Smooth muscle cell (in vitro differentiated cells): ENCODE data around the gene PALMD. TPM values are rescaled to one million over a fixed set of nuclear protein-coding genes. Genes with fewer than 3 reads are reported as not detected.

Source experiments
- DNase-seq: peaks from one replicate; lab custom pipeline; 2025; ENCODE audit not compliant: unreplicated experiment; lab: John Stamatoyannopoulos, UW
- H2AFZ ChIP-seq: fragments of 200-600 bp; sonication (generic); 2 replicates; pipeline ENCODE4 v1.6.0; 2016; ENCODE audit warnings: antibody characterized with exemption, low read depth, mild to moderate bottlenecking
- H3F3A ChIP-seq: fragments of 200-600 bp; sonication (generic); 2 replicates; pipeline ENCODE4 v1.6.0; 2017; ENCODE audit warnings: antibody characterized with exemption, low read depth
- H3K27ac ChIP-seq: fragments of 200-600 bp; sonication (generic); 2 replicates; pipeline ENCODE4 v1.5.1; 2016; ENCODE audit warnings: low read depth, mild to moderate bottlenecking
- H3K27me3 ChIP-seq: fragments of 200-600 bp; sonication (generic); 2 replicates; pipeline ENCODE4 v1.6.1; 2016; ENCODE audit warnings: low read depth, mild to moderate bottlenecking
- H3K36me3 ChIP-seq: fragments of 200-600 bp; sonication (generic); 2 replicates; pipeline ENCODE4 v1.5.1; 2016; ENCODE audit warnings: low read depth
- H3K4me1 ChIP-seq: fragments of 200-600 bp; sonication (generic); 2 replicates; pipeline ENCODE4 v1.5.1; 2016; ENCODE audit warnings: low read depth
- H3K4me2 ChIP-seq: fragments of 200-600 bp; sonication (generic); 2 replicates; pipeline ENCODE4 v1.6.0; 2016; ENCODE audit warnings: mild to moderate bottlenecking
- H3K4me3 ChIP-seq: fragments of 200-600 bp; sonication (generic); 2 replicates; pipeline ENCODE4 v1.5.1; 2016; ENCODE audit warnings: mild to moderate bottlenecking
- H3K79me2 ChIP-seq: fragments of 200-600 bp; sonication (generic); 2 replicates; pipeline ENCODE4 v1.6.0; 2016; ENCODE audit warnings: low read depth, mild to moderate bottlenecking
- H3K9ac ChIP-seq: fragments of 200-600 bp; sonication (generic); 2 replicates; pipeline ENCODE4 v1.6.0; 2016; ENCODE audit warnings: low read depth
- H3K9me3 ChIP-seq: fragments of 200-600 bp; sonication (generic); replicated peaks from 2 replicates; pipeline ENCODE4 v1.5.1; 2016; ENCODE audit warnings: low read depth
- H4K20me1 ChIP-seq: fragments of 200-600 bp; sonication (generic); 2 replicates; pipeline ENCODE4 v1.6.0; 2016; ENCODE audit warnings: low read depth
- CTCF ChIP-seq: fragments of 200-600 bp; sonication (generic); IDR thresholded peaks from 2 replicates; pipeline ENCODE4 v1.5.1; 2017; ENCODE audit warnings: borderline replicate concordance, mild to moderate bottlenecking, antibody characterized with exemption; ENCODE audit not compliant: insufficient read depth, poor library complexity, severe bottlenecking
- WGBS: methylation state at CpG from one replicate; pipeline ENCODE4 v1.1.7; 2016; ENCODE audit warnings: low lambda C conversion rate; 5-methylcytosine and 5-hydroxymethylcytosine counted together
- polyA plus RNA-seq: library from polyadenylated mRNA; unstranded; fragments of >200 nt; fragmentation: Nextera tagmentation; extraction: Ambion mirVana; gene quantifications from 2 replicates; pipeline ENCODE4 v1.2.1, GENCODE V29; 2016
- total RNA-seq: library from RNA; depleted of rRNA; stranded (reverse); fragments of >200 nt; gene quantifications from 2 replicates; pipeline ENCODE4 v1.2.3, GENCODE V29; 2014

The PALMD gene
- total RNA-seq, result 0.76 and 1.1 TPM in 2 replicates
- polyA plus RNA-seq, result 1.2 TPM in 1 of 2 replicates, not detected in the other

DNA sequence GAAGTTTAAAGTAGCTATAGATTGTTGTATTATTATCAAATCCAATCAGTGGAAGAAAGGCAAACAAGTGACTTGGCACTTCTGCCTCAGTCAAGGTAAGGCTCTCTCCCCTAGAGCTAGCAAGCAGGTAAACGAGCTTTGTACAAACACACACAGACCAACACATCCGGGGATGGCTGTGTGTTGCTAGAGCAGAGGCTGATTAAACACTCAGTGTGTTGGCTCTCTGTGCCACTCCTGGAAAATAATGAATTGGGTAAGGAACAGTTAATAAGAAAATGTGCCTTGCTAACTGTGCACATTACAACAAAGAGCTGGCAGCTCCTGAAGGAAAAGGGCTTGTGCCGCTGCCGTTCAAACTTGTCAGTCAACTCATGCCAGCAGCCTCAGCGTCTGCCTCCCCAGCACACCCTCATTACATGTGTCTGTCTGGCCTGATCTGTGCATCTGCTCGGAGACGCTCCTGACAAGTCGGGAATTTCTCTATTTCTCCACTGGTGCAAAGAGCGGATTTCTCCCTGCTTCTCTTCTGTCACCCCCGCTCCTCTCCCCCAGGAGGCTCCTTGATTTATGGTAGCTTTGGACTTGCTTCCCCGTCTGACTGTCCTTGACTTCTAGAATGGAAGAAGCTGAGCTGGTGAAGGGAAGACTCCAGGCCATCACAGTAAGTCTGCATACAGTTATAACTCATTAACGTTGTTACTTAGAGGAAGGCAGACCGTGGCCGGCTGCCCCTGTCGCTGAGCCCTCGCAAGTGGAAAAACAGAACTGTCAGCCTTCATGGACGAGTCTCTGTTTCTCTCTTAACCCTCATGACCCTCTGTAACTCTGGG lies at the start of gene PALMD:
PALMD (plus strand) TSS at position 415 of the 833 bp plus-strand sequence; CDS start at position 620, 205 bp downstream.
- Histone ChIP-seq H3F3A (peaks cover 3% of the 10 kb centered on the region), H3K9ac (no peak within 1 kb of the TSS), H4K20me1 (no peaks in the 10 kb centered on the region), H2AFZ (peak within 1 kb of the TSS; percentile 92), H3K27me3 (no peaks in the 10 kb centered on the region), H3K27ac (no peak within 1 kb of the TSS), H3K9me3 (no peaks in the 10 kb centered on the region), H3K4me2 (peak within 1 kb of the TSS; percentile 85), H3K36me3 (no peaks in the 10 kb centered on the region), H3K4me3 (peak within 1 kb of the TSS; percentile 44), H3K79me2 (no peaks in the 10 kb centered on the region), H3K4me1 (peaks cover 13% of the 10 kb centered on the region)
- 19% methylated on average over 17 of the region's 17 CpGs for WGBS
- no peak for TF ChIP-seq CTCF
- DNase-seq, result no peak

DNA sequence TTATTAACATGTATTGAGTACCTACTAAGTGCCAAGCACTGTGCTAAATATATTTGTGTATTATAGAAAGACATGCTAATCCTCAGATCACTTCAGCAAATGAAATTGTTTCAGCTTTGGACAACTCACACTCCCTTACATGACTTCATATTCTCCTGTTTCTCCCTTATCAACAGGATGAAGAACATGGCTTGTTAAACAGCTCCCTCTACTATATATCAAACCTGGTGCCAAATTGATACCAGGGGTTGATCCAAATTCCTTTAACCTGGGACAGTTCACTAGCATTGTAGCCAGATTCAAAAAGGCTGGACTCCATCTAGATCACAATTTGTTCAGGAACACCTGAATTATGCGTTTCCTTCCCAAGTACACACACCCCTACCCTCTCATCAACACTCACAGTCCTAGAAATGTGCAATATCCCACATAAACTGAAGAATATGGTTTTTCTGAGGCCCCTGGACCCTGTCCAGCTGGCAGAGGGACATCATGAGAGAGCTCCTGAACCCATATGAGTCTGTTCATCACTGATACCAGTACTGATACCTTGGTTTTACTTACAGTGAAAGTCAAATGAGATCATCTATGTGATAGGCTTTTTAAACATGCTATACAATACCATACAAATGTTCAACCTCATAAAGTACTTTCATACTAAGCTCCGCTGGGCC lies 47.0 kb upstream of the PALMD start:
- H3K4me3 ChIP-seq, result no peak overlapping the region
- no peak for TF ChIP-seq CTCF
- H3F3A ChIP-seq, result no peaks in the 10 kb centered on the region
- no peak overlapping the region for H2AFZ ChIP-seq
- no peaks in the 10 kb centered on the region for H4K20me1 ChIP-seq
- no peaks in the 10 kb centered on the region for H3K79me2 ChIP-seq
- H3K27ac ChIP-seq, result no peak overlapping the region
- DNase-seq, result no peak
- no peaks in the 10 kb centered on the region for H3K27me3 ChIP-seq
- H3K9me3 ChIP-seq, result no peaks in the 10 kb centered on the region
- 95% methylated on average over 2 of the region's 2 CpGs for WGBS
- H3K36me3 ChIP-seq, result no peaks in the 10 kb centered on the region
- no peak overlapping the region for H3K9ac ChIP-seq
- H3K4me2 ChIP-seq, result no peak overlapping the region
- no peaks in the 10 kb centered on the region for H3K4me1 ChIP-seq

GRCh38 chr1:99599678-99600175 lies 46.2 kb upstream of the PALMD start:
- no peaks in the 10 kb centered on the region for H3F3A ChIP-seq
- DNase-seq, result no peak
- no peak for TF ChIP-seq CTCF
- no peaks in the 10 kb centered on the region for H3K36me3 ChIP-seq
- no peaks in the 10 kb centered on the region for H4K20me1 ChIP-seq
- H3K27me3 ChIP-seq, result no peaks in the 10 kb centered on the region
- no peaks in the 10 kb centered on the region for H3K4me1 ChIP-seq
- no peak overlapping the region for H2AFZ ChIP-seq
- H3K4me2 ChIP-seq, result no peak overlapping the region
- H3K79me2 ChIP-seq, result no peaks in the 10 kb centered on the region
- H3K4me3 ChIP-seq, result no peak overlapping the region
- no peaks in the 10 kb centered on the region for H3K9me3 ChIP-seq
- H3K9ac ChIP-seq, result no peak overlapping the region
- 47% methylated on average over 5 of the region's 5 CpGs for WGBS
- H3K27ac ChIP-seq, result peak overlapping the region; percentile 5
